ENCODE data around the gene RNF145. TPM values are rescaled to one million over a fixed set of nuclear protein-coding genes. Genes with fewer than 3 reads are reported as not detected.

Gene RNF145
- total and polyA plus RNA-seq, 2 donors, result 39.2 to 60.6 TPM

- peaks cover 0 to under 1% of the 10 kb centered on the region in 2 donors for H3K36me3 ChIP-seq (ENCODE audit: control insufficient read depth in 2 of 2, insufficient read depth in 2 of 2, low read length in 1 of 2)
- no peaks in the 10 kb centered on the region for H3K9me3 ChIP-seq (ENCODE audit: control insufficient read depth in 2 of 2, insufficient read depth in 1 of 2, low read length in 1 of 2)
- no peaks in the 10 kb centered on the region for H3K27me3 ChIP-seq (ENCODE audit: control insufficient read depth in 2 of 2, insufficient read depth in 1 of 2, low read length in 1 of 2)
- H3K27ac ChIP-seq (ENCODE audit: low read depth in 1 of 2, low read length in 1 of 2), result peak overlapping the region in 1 of 2 donors; percentile 96
- no peak for DNase-seq (ENCODE audit: low read depth in 6 of 9, low spot score in 9 of 9)
- WGBS, result 47% methylated on average over 2 of the region's 2 CpGs
- H3K4me1 ChIP-seq (ENCODE audit: control insufficient read depth in 2 of 2, insufficient read depth in 2 of 2, low read length in 2 of 2), result peaks cover under 1 to 18% of the 10 kb centered on the region in 2 donors
- H3K4me3 ChIP-seq (ENCODE audit: low read length in 2 of 2), result peak overlapping the region; percentile 32 to 85
Observed at GRCh38 chr5:159206368-159206767, 3.0 kb downstream of the RNF145 start.

GRCh38 chr5:159203351-159203750, 6.0 kb downstream of the RNF145 start:
- DNase-seq (ENCODE audit: low read depth in 6 of 9, low spot score in 9 of 9), result no peak
- H3K27ac ChIP-seq (ENCODE audit: low read depth in 1 of 2, low read length in 1 of 2), result no peak overlapping the region
- no peaks in the 10 kb centered on the region for H3K9me3 ChIP-seq (ENCODE audit: control insufficient read depth in 2 of 2, insufficient read depth in 1 of 2, low read length in 1 of 2)
- WGBS, result 95% methylated on average over 2 of the region's 2 CpGs
- H3K4me1 ChIP-seq (ENCODE audit: control insufficient read depth in 2 of 2, insufficient read depth in 2 of 2, low read length in 2 of 2), result peaks cover 0 to 8% of the 10 kb centered on the region in 2 donors
- no peaks in the 10 kb centered on the region for H3K27me3 ChIP-seq (ENCODE audit: control insufficient read depth in 2 of 2, insufficient read depth in 1 of 2, low read length in 1 of 2)
- no peak overlapping the region for H3K4me3 ChIP-seq (ENCODE audit: low read length in 2 of 2)
- H3K36me3 ChIP-seq (ENCODE audit: control insufficient read depth in 2 of 2, insufficient read depth in 2 of 2, low read length in 1 of 2), result peaks cover 7 to 13% of the 10 kb centered on the region in 2 donors

- Histone ChIP-seq H3K36me3 (ENCODE audit: control insufficient read depth in 2 of 2, insufficient read depth in 2 of 2, low read length in 1 of 2) (peaks cover 11 to 22% of the 10 kb centered on the region in 2 donors), H3K27ac (ENCODE audit: low read depth in 1 of 2, low read length in 1 of 2) (no peak overlapping the region), H3K27me3 (ENCODE audit: control insufficient read depth in 2 of 2, insufficient read depth in 1 of 2, low read length in 1 of 2) (no peaks in the 10 kb centered on the region), H3K9me3 (ENCODE audit: control insufficient read depth in 2 of 2, insufficient read depth in 1 of 2, low read length in 1 of 2) (no peaks in the 10 kb centered on the region), H3K4me1 (ENCODE audit: control insufficient read depth in 2 of 2, insufficient read depth in 2 of 2, low read length in 2 of 2) (peaks cover 0 to 8% of the 10 kb centered on the region in 2 donors), H3K4me3 (ENCODE audit: low read length in 2 of 2) (no peak overlapping the region)
- WGBS, result 92% methylated on average over 4 of the region's 4 CpGs
- no peak for DNase-seq (ENCODE audit: low read depth in 6 of 9, low spot score in 9 of 9)
Observed at GRCh38 chr5:159202151-159202550, 7.2 kb downstream of the RNF145 start.

- WGBS, result 95% methylated on average over 2 of the region's 2 CpGs
- Histone ChIP-seq H3K36me3 (ENCODE audit: control insufficient read depth in 2 of 2, insufficient read depth in 2 of 2, low read length in 1 of 2) (peaks cover 11 to 29% of the 10 kb centered on the region in 2 donors), H3K4me1 (ENCODE audit: control insufficient read depth in 2 of 2, insufficient read depth in 2 of 2, low read length in 2 of 2) (peaks cover 0 to 8% of the 10 kb centered on the region in 2 donors), H3K27ac (ENCODE audit: low read depth in 1 of 2, low read length in 1 of 2) (no peak overlapping the region), H3K9me3 (ENCODE audit: control insufficient read depth in 2 of 2, insufficient read depth in 1 of 2, low read length in 1 of 2) (no peaks in the 10 kb centered on the region), H3K27me3 (ENCODE audit: control insufficient read depth in 2 of 2, insufficient read depth in 1 of 2, low read length in 1 of 2) (no peaks in the 10 kb centered on the region), H3K4me3 (ENCODE audit: low read length in 2 of 2) (no peak overlapping the region)
- DNase-seq (ENCODE audit: low read depth in 6 of 9, low spot score in 9 of 9), result no peak
Observed at GRCh38 chr5:159199780-159200179, 9.6 kb downstream of the RNF145 start.

GRCh38 chr5:159199225-159199624, 10.1 kb downstream of the RNF145 start:
- Histone ChIP-seq H3K4me3 (ENCODE audit: low read length in 2 of 2) (no peak overlapping the region), H3K27ac (ENCODE audit: low read depth in 1 of 2, low read length in 1 of 2) (no peak overlapping the region), H3K9me3 (ENCODE audit: control insufficient read depth in 2 of 2, insufficient read depth in 1 of 2, low read length in 1 of 2) (no peaks in the 10 kb centered on the region), H3K27me3 (ENCODE audit: control insufficient read depth in 2 of 2, insufficient read depth in 1 of 2, low read length in 1 of 2) (no peaks in the 10 kb centered on the region), H3K36me3 (ENCODE audit: control insufficient read depth in 2 of 2, insufficient read depth in 2 of 2, low read length in 1 of 2) (peaks cover 11 to 34% of the 10 kb centered on the region in 2 donors), H3K4me1 (ENCODE audit: control insufficient read depth in 2 of 2, insufficient read depth in 2 of 2, low read length in 2 of 2) (peaks cover 0 to 4% of the 10 kb centered on the region in 2 donors)
- DNase-seq (ENCODE audit: low read depth in 6 of 9, low spot score in 9 of 9), result no peak
- WGBS, result 97% methylated on average over 3 of the region's 3 CpGs

- peak in 1 of 9 donors; percentile 32 for DNase-seq (ENCODE audit: low read depth in 6 of 9, low spot score in 9 of 9)
- no peak overlapping the region for H3K4me3 ChIP-seq (ENCODE audit: low read length in 2 of 2)
- no peak overlapping the region for H3K27ac ChIP-seq (ENCODE audit: low read depth in 1 of 2, low read length in 1 of 2)
- no peaks in the 10 kb centered on the region for H3K9me3 ChIP-seq (ENCODE audit: control insufficient read depth in 2 of 2, insufficient read depth in 1 of 2, low read length in 1 of 2)
- H3K36me3 ChIP-seq (ENCODE audit: control insufficient read depth in 2 of 2, insufficient read depth in 2 of 2, low read length in 1 of 2), result peaks cover 11 to 39% of the 10 kb centered on the region in 2 donors
- peaks cover 0 to 3% of the 10 kb centered on the region in 2 donors for H3K4me1 ChIP-seq (ENCODE audit: control insufficient read depth in 2 of 2, insufficient read depth in 2 of 2, low read length in 2 of 2)
- 98% methylated on average over 5 of the region's 5 CpGs for WGBS
- no peaks in the 10 kb centered on the region for H3K27me3 ChIP-seq (ENCODE audit: control insufficient read depth in 2 of 2, insufficient read depth in 1 of 2, low read length in 1 of 2)
Observed at GRCh38 chr5:159198063-159199036, 11.0 kb downstream of the RNF145 start.

- 97% methylated on average over 2 of the region's 2 CpGs for WGBS
- Histone ChIP-seq H3K27ac (ENCODE audit: low read depth in 1 of 2, low read length in 1 of 2) (no peak overlapping the region), H3K4me1 (ENCODE audit: control insufficient read depth in 2 of 2, insufficient read depth in 2 of 2, low read length in 2 of 2) (peaks cover 0 to 3% of the 10 kb centered on the region in 2 donors), H3K4me3 (ENCODE audit: low read length in 2 of 2) (no peak overlapping the region), H3K36me3 (ENCODE audit: control insufficient read depth in 2 of 2, insufficient read depth in 2 of 2, low read length in 1 of 2) (peaks cover 7 to 46% of the 10 kb centered on the region in 2 donors), H3K9me3 (ENCODE audit: control insufficient read depth in 2 of 2, insufficient read depth in 1 of 2, low read length in 1 of 2) (no peaks in the 10 kb centered on the region), H3K27me3 (ENCODE audit: control insufficient read depth in 2 of 2, insufficient read depth in 1 of 2, low read length in 1 of 2) (no peaks in the 10 kb centered on the region)
- DNase-seq (ENCODE audit: low read depth in 6 of 9, low spot score in 9 of 9), result no peak
Observed at GRCh38 chr5:159195775-159196174, 13.6 kb downstream of the RNF145 start.

- no peak for DNase-seq (ENCODE audit: low read depth in 6 of 9, low spot score in 9 of 9)
- Histone ChIP-seq H3K27ac (ENCODE audit: low read depth in 1 of 2, low read length in 1 of 2) (no peak overlapping the region), H3K27me3 (ENCODE audit: control insufficient read depth in 2 of 2, insufficient read depth in 1 of 2, low read length in 1 of 2) (no peaks in the 10 kb centered on the region), H3K36me3 (ENCODE audit: control insufficient read depth in 2 of 2, insufficient read depth in 2 of 2, low read length in 1 of 2) (peaks cover 4 to 47% of the 10 kb centered on the region in 2 donors), H3K9me3 (ENCODE audit: control insufficient read depth in 2 of 2, insufficient read depth in 1 of 2, low read length in 1 of 2) (no peaks in the 10 kb centered on the region), H3K4me1 (ENCODE audit: control insufficient read depth in 2 of 2, insufficient read depth in 2 of 2, low read length in 2 of 2) (no peaks in the 10 kb centered on the region), H3K4me3 (ENCODE audit: low read length in 2 of 2) (no peak overlapping the region)
- 98% methylated on average over 3 of the region's 3 CpGs for WGBS
Observed at GRCh38 chr5:159190170-159190569, 19.2 kb downstream of the RNF145 start.

GRCh38 chr5:159189310-159189709, 20.0 kb downstream of the RNF145 start:
- 91% methylated on average over 4 of the region's 4 CpGs for WGBS
- Histone ChIP-seq H3K27ac (ENCODE audit: low read depth in 1 of 2, low read length in 1 of 2) (no peak overlapping the region), H3K4me1 (ENCODE audit: control insufficient read depth in 2 of 2, insufficient read depth in 2 of 2, low read length in 2 of 2) (no peaks in the 10 kb centered on the region), H3K27me3 (ENCODE audit: control insufficient read depth in 2 of 2, insufficient read depth in 1 of 2, low read length in 1 of 2) (no peaks in the 10 kb centered on the region), H3K36me3 (ENCODE audit: control insufficient read depth in 2 of 2, insufficient read depth in 2 of 2, low read length in 1 of 2) (peaks cover 6 to 48% of the 10 kb centered on the region in 2 donors), H3K9me3 (ENCODE audit: control insufficient read depth in 2 of 2, insufficient read depth in 1 of 2, low read length in 1 of 2) (no peaks in the 10 kb centered on the region), H3K4me3 (ENCODE audit: low read length in 2 of 2) (no peak overlapping the region)
- DNase-seq (ENCODE audit: low read depth in 6 of 9, low spot score in 9 of 9), result no peak
